Measurements from ENCODE around the gene PAPLN.

DNA sequence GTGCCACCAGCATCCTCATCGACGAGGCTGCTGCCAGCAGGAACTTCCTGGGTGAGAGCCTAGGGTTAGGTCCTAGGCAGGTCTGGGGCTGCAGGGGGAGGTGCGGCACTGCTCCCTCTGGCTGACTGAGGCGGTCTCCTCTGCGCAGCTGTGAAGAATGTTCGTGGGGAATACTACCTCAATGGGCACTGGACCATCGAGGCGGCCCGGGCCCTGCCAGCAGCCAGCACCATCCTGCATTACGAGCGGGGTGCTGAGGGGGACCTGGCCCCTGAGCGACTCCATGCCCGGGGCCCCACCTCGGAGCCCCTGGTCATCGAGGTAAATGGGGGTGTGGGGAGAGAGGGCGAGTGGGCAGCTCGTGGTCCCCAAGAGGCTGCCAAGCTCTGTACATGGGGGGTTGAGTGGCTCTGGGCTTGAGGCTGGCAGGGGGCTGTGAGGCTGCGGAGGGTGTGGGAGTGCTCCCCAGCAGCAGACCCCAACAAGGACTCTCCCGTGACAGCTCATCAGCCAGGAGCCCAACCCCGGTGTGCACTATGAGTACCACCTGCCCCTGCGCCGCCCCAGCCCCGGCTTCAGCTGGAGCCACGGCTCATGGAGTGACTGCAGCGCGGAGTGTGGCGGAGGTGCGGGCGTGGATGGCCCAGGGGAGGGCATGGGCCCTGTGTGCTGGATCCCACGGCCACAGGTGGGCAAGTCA lies 14.4 kb downstream of the PAPLN start:
- no peak for TF ChIP-seq POLR2A (IDR thresholded peaks at IDR 0.05)
- no peak for TF ChIP-seq EP300 (IDR thresholded peaks at IDR 0.05)
